NB4 (cell line): ENCODE data around the gene FCER2.

Source experiments
- DNase-seq: peaks from one replicate; pipeline ENCODE4 v3.0.0; 2010; ENCODE audit warnings: low read depth
- H3K4me3 ChIP-seq: one replicate; pipeline ENCODE4 v1.5.1; 2011; ENCODE audit warnings: mild to moderate bottlenecking, low read depth, low read length, moderate library complexity
- CTCF ChIP-seq: IDR thresholded peaks from one replicate; pipeline ENCODE4 v1.5.1; 2012; ENCODE audit warnings: low read depth, low read length
- MAX ChIP-seq: IDR thresholded peaks from 2 replicates; pipeline ENCODE4 v1.6.1; 2011; ENCODE audit warnings: low read depth, low read length
- MYC ChIP-seq: IDR thresholded peaks from 2 replicates; pipeline ENCODE4 v1.6.1; 2011; ENCODE audit warnings: low read depth, low read length
- POLR2A ChIP-seq: IDR thresholded peaks from 2 replicates; pipeline ENCODE4 v1.6.1; 2011; ENCODE audit warnings: mild to moderate bottlenecking; ENCODE audit not compliant: insufficient read length; ENCODE audit errors: extremely low read depth

Gene FCER2

GRCh38 chr19:7648265-7649014 lies 53.5 kb downstream of the FCER2 start:
- no peak for DNase-seq
- no peak for TF ChIP-seq CTCF
- TF ChIP-seq MYC, result no peak
- no peak for TF ChIP-seq MAX
- no peak for TF ChIP-seq POLR2A
- no peak overlapping the region for H3K4me3 ChIP-seq

GRCh38 chr19:7647156-7647555 lies 54.8 kb downstream of the FCER2 start:
- no peak for DNase-seq
- TF ChIP-seq POLR2A (no peak), CTCF (no peak), MAX (no peak), MYC (no peak)
- no peak overlapping the region for H3K4me3 ChIP-seq

GRCh38 chr19:7646426-7646700 lies 55.6 kb downstream of the FCER2 start:
- H3K4me3 ChIP-seq, result no peak overlapping the region
- no peak for TF ChIP-seq MAX
- TF ChIP-seq CTCF, result no peak
- TF ChIP-seq POLR2A, result no peak
- TF ChIP-seq MYC, result no peak
- DNase-seq, result no peak

- TF ChIP-seq CTCF (no peak), MYC (no peak), POLR2A (no peak), MAX (no peak)
- H3K4me3 ChIP-seq, result no peak overlapping the region
- DNase-seq, result no peak
Observed at GRCh38 chr19:7645656-7646425, 56.1 kb downstream of the FCER2 start.

GRCh38 chr19:7645163-7645562 lies 56.8 kb downstream of the FCER2 start:
- no peak for TF ChIP-seq MAX
- no peak for TF ChIP-seq POLR2A
- TF ChIP-seq CTCF, result no peak
- no peak for TF ChIP-seq MYC
- peak; percentile 71 for DNase-seq
- H3K4me3 ChIP-seq, result no peak overlapping the region
